HG03457 (cell line): Measurements from ENCODE around the gene SLAMF8.
A peak's percentile ranks its signal among the peaks of the same experiment; 100 is the strongest.

Experiments used
- ATAC-seq: cut with Tn5 transposase; IDR thresholded peaks from one replicate; pipeline ENCODE4 v1.9.1; 2021; ENCODE audit warnings: moderate number of reproducible peaks; ENCODE audit not compliant: unreplicated experiment

Gene SLAMF8

GRCh38 chr1:159826441-159827101 lies at the start of gene SLAMF8:
TSS of gene SLAMF8 (plus strand) at chr1:159826873. CDS start at chr1:159826899, 26 bp downstream.
- peak; percentile 49 for ATAC-seq

GRCh38 chr1:159778266-159778665 lies 48.4 kb upstream of the SLAMF8 start:
- ATAC-seq: no peak

- no peak for ATAC-seq
Observed at GRCh38 chr1:159779403-159779851, 47.2 kb upstream of the SLAMF8 start.

- peak; percentile 97 for ATAC-seq
Observed at GRCh38 chr1:159780583-159781582, 45.8 kb upstream of the SLAMF8 start, which contains the start of gene DUSP23. TSS of gene DUSP23 (plus strand) at chr1:159780962. CDS start at chr1:159781101, 139 bp downstream.

- ATAC-seq: no peak
Observed at GRCh38 chr1:159781992-159782391, 44.7 kb upstream of the SLAMF8 start.

- ATAC-seq: no peak
Observed at GRCh38 chr1:159783724-159784123, 42.9 kb upstream of the SLAMF8 start.

- no peak for ATAC-seq
Observed at GRCh38 chr1:159786465-159786864, 40.2 kb upstream of the SLAMF8 start.

GRCh38 chr1:159786966-159787365 lies 39.7 kb upstream of the SLAMF8 start:
- ATAC-seq: no peak

GRCh38 chr1:159790237-159790917 lies 36.3 kb upstream of the SLAMF8 start:
- ATAC-seq: no peak

GRCh38 chr1:159791031-159791430 lies 35.6 kb upstream of the SLAMF8 start:
- ATAC-seq: no peak

GRCh38 chr1:159791461-159791860 lies 35.2 kb upstream of the SLAMF8 start:
- no peak for ATAC-seq

GRCh38 chr1:159795534-159795933 lies 31.1 kb upstream of the SLAMF8 start:
- no peak for ATAC-seq

- no peak for ATAC-seq
Observed at GRCh38 chr1:159798893-159799292, 27.8 kb upstream of the SLAMF8 start.

GRCh38 chr1:159799446-159799985 lies 27.2 kb upstream of the SLAMF8 start:
- no peak for ATAC-seq

GRCh38 chr1:159800177-159800930 lies 26.3 kb upstream of the SLAMF8 start:
- ATAC-seq: no peak

- ATAC-seq: no peak
Observed at GRCh38 chr1:159802111-159802510, 24.6 kb upstream of the SLAMF8 start, which contains the start of gene FCRL6. TSS of gene FCRL6 (plus strand) at chr1:159802360. CDS start at chr1:159802425, 65 bp downstream.

- ATAC-seq: no peak
Observed at GRCh38 chr1:159803956-159804689, 22.6 kb upstream of the SLAMF8 start.

- no peak for ATAC-seq
Observed at GRCh38 chr1:159804924-159805323, 21.7 kb upstream of the SLAMF8 start.

GRCh38 chr1:159815926-159816325 lies 10.7 kb upstream of the SLAMF8 start:
- no peak for ATAC-seq
